Transverse colon (tissue), 4 donors: ENCODE measurements around the gene POLR2F. TPM values are rescaled to one million over a fixed set of nuclear protein-coding genes. Genes with fewer than 3 reads are reported as not detected.
A peak's percentile ranks its signal among the peaks of the same experiment; 100 is the strongest.

Experiments used
- DNase-seq: peaks from one replicate; pipeline ENCODE4 v3.0.0-alpha.2; 2019
- H3K27ac ChIP-seq, 4 donors: fragments of 200-600 bp; sonication (generic); 2 replicates each; pipeline ENCODE4 v1.5.1; 2016 to 2018; ENCODE audit warnings: inconsistent platforms in 4 of 4
- H3K27me3 ChIP-seq: fragments of 200-600 bp; sonication (generic); 2 replicates; pipeline ENCODE4 v1.5.1; 2017; ENCODE audit warnings: inconsistent platforms
- H3K36me3 ChIP-seq, 4 donors: fragments of 200-600 bp; sonication (generic); 2 replicates each; pipeline ENCODE4 v1.5.1; 2017 to 2019; ENCODE audit warnings: inconsistent platforms in 4 of 4
- H3K4me1 ChIP-seq, 4 donors: fragments of 200-600 bp; sonication (generic); 2 replicates each; pipeline ENCODE4 v1.5.1; 2017 to 2020; ENCODE audit warnings: inconsistent platforms in 4 of 4
- H3K4me3 ChIP-seq, 4 donors: fragments of 200-600 bp; sonication (generic); 1 replicate in 1 of 4; 2 replicates in 3 of 4; pipeline versions ENCODE4 v1.5.1 to v1.6.1; 2017 to 2019; ENCODE audit warnings: inconsistent platforms in 4 of 4
- H3K9me3 ChIP-seq, 2 donors: fragments of 200-600 bp; sonication (generic); 2 replicates each; pipeline ENCODE4 v1.5.1; 2017 to 2019; ENCODE audit warnings: inconsistent platforms in 2 of 2
- CTCF ChIP-seq, 5 experiments: fragments of 200-600 bp in 3 of 5; fragments of 450-650 bp in 2 of 5; sonication (generic) in 3 of 5; IDR thresholded peaks; 1 replicate in 2 of 5; 2 replicates in 3 of 5; pipeline ENCODE4 v1.5.1; 2016 to 2017; ENCODE audit warnings: antibody characterized with exemption in 5 of 5, inconsistent platforms in 3 of 5, mild to moderate bottlenecking in 2 of 5, moderate library complexity in 1 of 5
- EP300 ChIP-seq: sonication (generic); formaldehyde crosslinking; IDR thresholded peaks from one replicate; pipeline ENCODE4 v1.6.1; 2017; ENCODE audit warnings: antibody characterized with exemption, low read depth
- POLR2A ChIP-seq: fragments of 450-650 bp; IDR thresholded peaks from one replicate; pipeline ENCODE4 v1.6.1; 2016; ENCODE audit warnings: antibody characterized with exemption, mild to moderate bottlenecking, moderate library complexity
- POLR2AphosphoS5 ChIP-seq, 3 donors: sonication (generic); formaldehyde crosslinking; IDR thresholded peaks; one replicate each; pipeline ENCODE4 v1.6.1; 2016; ENCODE audit warnings: antibody characterized with exemption in 3 of 3
- WGBS, 2 donors: methylation state at CpG; one replicate each; pipeline ENCODE4 v1.1.5; 2018; ENCODE audit warnings: low coverage in 1 of 2; 5-methylcytosine and 5-hydroxymethylcytosine counted together
- in situ Hi-C, 4 donors: fragments of 200-750 bp; cut with MboI; loops; one replicate each; pipeline versions ENCODE4 v1.15.0 to v1.15.1; 2017; ENCODE audit warnings: low sequenced_read_pairs in 3 of 4, low pct_ligation_motif_present in 1 of 4, low pct_unique_long_range_greater_than_20kb in 1 of 4
- intact Hi-C: fragments of 100-400 bp; cut with DNase I; formaldehyde crosslinking; loops from one replicate; pipeline ENCODE4 v1.15.1; 2023; ENCODE audit warnings: low total_unique reads
- total RNA-seq, 4 donors: library from RNA; depleted of rRNA; stranded (reverse); fragments of >200 nt; gene quantifications; one replicate each; pipeline ENCODE4 v1.1.0, GENCODE V29; 2016

The POLR2F gene
- total RNA-seq, 4 donors from 2014 or later: 7.6 to 65.5 (median 32.6) TPM

GRCh38 chr22:37929390-37929789, 24.1 kb upstream of the POLR2F start:
- TF ChIP-seq EP300 (no peak), POLR2A (no peak), POLR2AphosphoS5 (IDR thresholded peaks at IDR 0.05) (no peak), CTCF (IDR thresholded peaks at IDR 0.05) (no peak)
- peaks cover 11 to 15% (median 14%) of the 10 kb centered on the region in 4 donors for H3K4me1 ChIP-seq
- in situ Hi-C loops: no loop called here
- intact Hi-C loops: loop anchor here (10.0 kb wide), 1 partner anchor 1335 kb away; no protein-coding TSS in a partner anchor
- no peaks in the 10 kb centered on the region for H3K9me3 ChIP-seq
- no peaks in the 10 kb centered on the region for H3K27me3 ChIP-seq
- WGBS, 2 donors: 64% methylated on average over 5 of the region's 5 CpGs; no CpG with 5 or more reads in 1 of the 2 donors
- H3K36me3 ChIP-seq: peaks cover 0 to 25% (median 13%) of the 10 kb centered on the region in 4 donors
- DNase-seq: no peak
- H3K4me3 ChIP-seq: no peak overlapping the region
- H3K27ac ChIP-seq: peak overlapping the region in 3 of 4 donors; percentile 36 to 68 (median 43)

- Histone ChIP-seq H3K4me1 (peaks cover 11 to 17% (median 15%) of the 10 kb centered on the region in 4 donors), H3K9me3 (no peaks in the 10 kb centered on the region), H3K27me3 (no peaks in the 10 kb centered on the region), H3K36me3 (peaks cover 0 to 22% (median 13%) of the 10 kb centered on the region in 4 donors), H3K4me3 (no peak overlapping the region), H3K27ac (peak overlapping the region in 3 of 4 donors; percentile 36 to 68 (median 43))
- in situ Hi-C loops (no loop called here), intact Hi-C loops (loop anchor here (5.0 to 10.0 kb wide), 2 partner anchors 38 to 116 kb away; no protein-coding TSS in a partner anchor)
- 74% methylated on average over 11 of the region's 11 CpGs; no CpG with 5 or more reads in 1 of the 2 donors for WGBS, 2 donors
- no peak for DNase-seq
- TF ChIP-seq POLR2AphosphoS5 (IDR thresholded peaks at IDR 0.05) (no peak), CTCF (IDR thresholded peaks at IDR 0.05) (peak in 3 of 5 experiments; percentile 25 to 34 (median 27))
Observed at GRCh38 chr22:37930270-37930951, 23.1 kb upstream of the POLR2F start.

- no peaks in the 10 kb centered on the region for H3K27me3 ChIP-seq
- in situ Hi-C loops: no loop called here
- WGBS, 2 donors: 58 to 83% methylated on average over 1 to 2 of the region's 2 CpGs
- no peaks in the 10 kb centered on the region for H3K9me3 ChIP-seq
- TF ChIP-seq CTCF (IDR thresholded peaks at IDR 0.05) (no peak), POLR2AphosphoS5 (IDR thresholded peaks at IDR 0.05) (no peak), EP300 (no peak)
- no peak for DNase-seq
- intact Hi-C loops: loop anchor here (5.0 to 10.0 kb wide), 2 partner anchors 39 to 116 kb away; no protein-coding TSS in a partner anchor
- peaks cover 11 to 17% (median 15%) of the 10 kb centered on the region in 4 donors for H3K4me1 ChIP-seq
- H3K27ac ChIP-seq: peak overlapping the region in 2 of 4 donors; percentile 43 to 68
- no peak overlapping the region for H3K4me3 ChIP-seq
- peaks cover 0 to 18% (median 10%) of the 10 kb centered on the region in 4 donors for H3K36me3 ChIP-seq
Observed at GRCh38 chr22:37930952-37931440, 22.5 kb upstream of the POLR2F start.

DNA sequence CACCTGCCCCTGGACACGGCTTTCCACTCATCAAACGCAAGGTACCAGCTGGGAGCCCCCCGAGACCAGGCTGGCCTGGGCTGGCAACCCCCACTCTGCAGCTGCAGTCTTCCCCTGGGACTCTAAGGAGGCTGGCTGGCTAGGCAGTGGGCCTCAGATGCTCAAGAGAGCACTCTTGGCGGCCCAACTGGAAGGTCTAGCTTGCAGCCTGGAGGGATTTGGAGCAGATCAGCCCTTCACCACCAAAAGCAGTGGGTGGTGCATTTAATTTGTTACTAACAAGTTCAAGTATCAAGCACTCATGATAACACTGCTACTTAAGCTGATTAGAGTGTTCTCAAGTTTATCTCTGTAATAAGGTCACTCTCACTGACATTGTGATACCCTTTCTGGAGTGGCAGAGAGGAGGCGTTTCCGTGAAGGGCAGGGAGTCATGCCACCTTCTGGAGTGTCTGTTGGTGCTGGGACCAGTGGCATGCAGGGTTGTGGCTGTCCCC, 21.6 kb upstream of the POLR2F start:
- Histone ChIP-seq H3K9me3 (no peaks in the 10 kb centered on the region), H3K27me3 (no peaks in the 10 kb centered on the region), H3K36me3 (peaks cover 0 to 10% (median 7%) of the 10 kb centered on the region in 4 donors), H3K4me3 (no peak overlapping the region), H3K4me1 (peaks cover 11 to 17% (median 15%) of the 10 kb centered on the region in 4 donors), H3K27ac (peak overlapping the region in 2 of 4 donors; percentile 75 to 88)
- in situ Hi-C loops (no loop called here), intact Hi-C loops (loop anchor here (2.0 to 10.0 kb wide), 3 partner anchors 25 to 117 kb away; partner anchors contain the start of gene MICALL1)
- DNase-seq: no peak
- WGBS, 2 donors: 70 to 89% methylated on average over 3 to 6 of the region's 6 CpGs
- TF ChIP-seq POLR2A (no peak), EP300 (no peak), POLR2AphosphoS5 (IDR thresholded peaks at IDR 0.05) (no peak), CTCF (IDR thresholded peaks at IDR 0.05) (no peak)
